G401 (cell line): ENCODE data around the gene HCN2. TPM values are rescaled to one million over a fixed set of nuclear protein-coding genes. Genes with fewer than 3 reads are reported as not detected.
"Not testable (repeated sequence)": the region's sequence is repeated elsewhere in the genome, so short reads cannot be mapped to it uniquely, and the experiment has no call there.

ENCODE experiments used
- DNase-seq: peaks from one replicate; pipeline ENCODE4 v3.0.0-alpha.2; 2015; ENCODE audit warnings: low spot score
- in situ Hi-C: cut with HindIII; loops from 2 replicates; pipeline ENCODE4 v1.10.0; 2016; ENCODE audit warnings: low sequenced_read_pairs, mixed read lengths
- total RNA-seq: library from RNA; depleted of rRNA; stranded (reverse); fragments of >200 nt; shearing (Covaris generic); gene quantifications from 2 replicates; pipeline ENCODE4 v1.2.3, GENCODE V29; 2014

HCN2 gene
- total RNA-seq, 1 experiment from 2014 or later, result 6.0 TPM

DNA sequence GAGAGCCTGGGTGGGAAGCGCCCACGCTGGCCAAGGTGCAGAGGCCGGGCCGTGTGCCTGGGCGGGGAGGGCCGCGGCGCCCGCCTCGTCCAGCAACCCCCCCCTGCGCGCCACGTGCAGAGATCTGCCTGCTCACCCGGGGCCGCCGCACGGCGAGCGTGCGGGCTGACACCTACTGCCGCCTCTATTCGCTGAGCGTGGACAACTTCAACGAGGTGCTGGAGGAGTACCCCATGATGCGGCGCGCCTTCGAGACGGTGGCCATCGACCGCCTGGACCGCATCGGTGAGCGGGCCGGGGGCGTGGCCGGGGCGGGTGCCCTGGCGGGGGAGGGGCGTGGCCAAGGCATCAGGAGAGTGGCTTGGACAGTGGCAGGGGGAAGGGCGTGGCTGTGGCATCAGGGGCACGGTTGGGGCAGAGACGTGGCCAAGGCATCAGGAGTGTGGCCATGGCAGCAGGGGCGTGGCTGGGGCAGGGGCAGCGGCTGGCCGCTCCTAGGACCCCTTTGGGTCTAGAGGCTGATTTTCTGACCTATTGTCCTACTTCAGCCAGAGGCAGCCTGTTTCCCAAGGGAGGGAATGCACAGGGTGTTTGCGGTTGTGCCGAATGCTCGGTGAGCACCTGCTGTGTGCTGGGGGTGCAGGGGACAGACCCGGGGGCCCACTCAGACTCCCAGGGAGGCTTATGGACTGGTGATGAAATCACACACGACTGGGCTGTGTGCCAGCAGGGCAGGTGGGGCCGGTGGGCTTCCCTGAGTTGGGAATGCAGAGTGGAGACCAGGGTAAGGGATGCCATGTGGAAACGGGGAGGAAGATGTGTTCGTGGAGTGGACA is 24.3 kb downstream of the HCN2 start:
- no peak for DNase-seq
- in situ Hi-C loops, result no loop called here

DNA sequence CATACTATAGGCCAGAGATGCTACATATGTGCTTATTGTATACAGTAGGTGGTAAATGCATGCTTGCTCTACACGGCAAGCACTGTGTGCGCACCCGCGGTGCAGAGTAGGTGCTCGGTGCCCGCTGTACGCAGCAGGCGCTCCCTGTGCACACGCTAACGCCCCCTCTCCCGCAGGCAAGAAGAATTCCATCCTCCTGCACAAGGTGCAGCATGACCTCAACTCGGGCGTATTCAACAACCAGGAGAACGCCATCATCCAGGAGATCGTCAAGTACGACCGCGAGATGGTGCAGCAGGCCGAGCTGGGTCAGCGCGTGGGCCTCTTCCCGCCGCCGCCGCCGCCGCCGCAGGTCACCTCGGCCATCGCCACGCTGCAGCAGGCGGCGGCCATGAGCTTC is 25.9 kb downstream of the HCN2 start:
- DNase-seq, result no peak
- in situ Hi-C loops, result no loop called here

GRCh38 chr19:616062-616700 is 26.5 kb downstream of the HCN2 start:
- DNase-seq, result no peak
- in situ Hi-C loops, result no loop called here

DNA sequence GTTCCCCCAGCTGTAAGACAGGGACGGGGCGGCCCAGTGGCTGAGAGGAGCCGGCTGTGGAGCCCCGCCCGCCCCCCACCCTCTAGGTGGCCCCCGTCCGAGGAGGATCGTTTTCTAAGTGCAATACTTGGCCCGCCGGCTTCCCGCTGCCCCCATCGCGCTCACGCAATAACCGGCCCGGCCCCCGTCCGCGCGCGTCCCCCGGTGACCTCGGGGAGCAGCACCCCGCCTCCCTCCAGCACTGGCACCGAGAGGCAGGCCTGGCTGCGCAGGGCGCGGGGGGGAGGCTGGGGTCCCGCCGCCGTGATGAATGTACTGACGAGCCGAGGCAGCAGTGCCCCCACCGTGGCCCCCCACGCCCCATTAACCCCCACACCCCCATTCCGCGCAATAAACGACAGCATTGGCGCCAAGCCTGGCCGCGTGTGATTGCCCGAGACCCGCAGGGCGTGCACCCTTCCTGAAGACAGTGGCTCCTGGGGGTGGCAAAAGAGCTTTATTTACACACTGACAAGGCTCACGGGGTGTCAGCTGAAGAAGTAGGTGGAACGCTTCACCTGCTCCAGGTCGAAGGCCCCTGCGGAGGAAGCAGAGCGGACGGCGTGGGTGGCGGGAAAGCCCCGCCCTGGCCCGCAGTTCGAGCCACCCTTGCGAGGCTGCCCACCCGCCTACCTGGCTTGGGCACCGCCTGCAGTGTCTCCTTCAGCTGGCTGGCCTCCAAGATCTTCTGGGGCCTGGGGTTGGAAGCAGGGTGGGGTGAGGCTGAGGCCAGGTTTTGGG is 27.3 kb downstream of the HCN2 start:
- no peak for DNase-seq
- in situ Hi-C loops, result no loop called here

DNA sequence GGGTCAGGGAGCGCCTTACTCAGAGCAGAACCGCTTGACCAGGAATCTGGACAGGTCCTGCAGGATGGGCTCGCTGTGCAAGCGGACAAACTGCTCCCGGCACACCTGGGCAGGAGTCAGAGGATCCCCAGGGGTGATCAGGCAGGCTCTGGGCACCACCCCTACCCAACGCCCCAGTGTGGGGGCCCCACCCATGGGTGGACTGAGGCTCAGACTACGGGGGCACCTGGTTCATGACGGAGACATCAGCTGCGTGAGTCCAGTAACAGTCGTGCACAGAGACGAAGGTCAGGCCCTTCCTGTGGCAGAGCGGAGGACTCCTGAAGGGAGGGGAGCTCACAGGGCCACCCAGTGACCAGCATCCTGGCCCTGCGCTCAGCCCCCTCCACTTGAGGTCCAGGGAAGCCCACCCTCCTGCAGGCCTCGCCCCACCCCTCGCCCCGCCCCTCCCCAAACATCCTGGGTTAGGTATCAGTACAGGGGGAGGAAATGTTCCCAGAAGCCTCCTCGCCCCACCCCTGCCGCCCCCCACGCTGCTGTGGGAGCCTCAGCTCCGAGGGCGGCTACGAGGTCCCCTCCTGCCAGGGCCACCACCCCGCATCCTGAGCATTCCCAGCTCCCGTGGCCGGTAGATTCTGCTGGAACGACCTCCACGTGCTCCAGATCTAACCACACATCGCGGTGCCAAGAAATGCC is 28.0 kb downstream of the HCN2 start:
- in situ Hi-C loops, result no loop called here

GRCh38 chr19:618247-618619 is 28.6 kb downstream of the HCN2 start:
- in situ Hi-C loops, result no loop called here
- no peak for DNase-seq

More for the DNA sequence above, 28.0 kb downstream of the HCN2 start:
- DNase-seq, result no peak

GRCh38 chr19:618674-619285 is 29.1 kb downstream of the HCN2 start:
- in situ Hi-C loops, result no loop called here
- no peak for DNase-seq

- DNase-seq, result no peak
- in situ Hi-C loops, result no loop called here
These were observed 29.8 kb downstream of the HCN2 start for GRCh38 chr19:619286-620002.

GRCh38 chr19:620166-620862 is 30.6 kb downstream of the HCN2 start:
- DNase-seq, result no peak
- in situ Hi-C loops, result no loop called here

GRCh38 chr19:621191-621590 is 31.5 kb downstream of the HCN2 start:
- DNase-seq, in situ Hi-C loops: not testable (repeated sequence)

DNA sequence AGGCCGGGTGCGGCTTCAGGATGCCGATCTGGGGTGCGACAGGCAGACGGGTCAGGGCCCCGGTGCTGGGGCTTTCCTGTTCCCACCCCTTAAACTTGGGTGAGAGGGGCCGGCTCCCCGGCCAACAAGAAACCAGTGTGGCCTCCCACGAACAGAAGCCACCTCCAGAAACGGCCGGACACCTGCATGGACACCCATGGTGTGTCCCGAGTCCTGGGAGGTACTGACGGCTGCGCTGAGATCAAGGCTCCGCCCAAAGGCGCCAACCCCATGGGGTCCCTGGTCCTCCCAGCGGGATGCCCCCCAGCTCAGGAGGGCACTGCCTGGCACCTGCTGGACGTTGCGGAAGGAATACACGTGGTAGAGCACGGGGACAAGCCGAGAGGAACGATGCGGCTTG is 32.1 kb downstream of the HCN2 start:
- in situ Hi-C loops, result no loop called here
- no peak for DNase-seq

GRCh38 chr19:622666-623065 is 33.0 kb downstream of the HCN2 start:
- in situ Hi-C loops, result no loop called here
- no peak for DNase-seq

DNA sequence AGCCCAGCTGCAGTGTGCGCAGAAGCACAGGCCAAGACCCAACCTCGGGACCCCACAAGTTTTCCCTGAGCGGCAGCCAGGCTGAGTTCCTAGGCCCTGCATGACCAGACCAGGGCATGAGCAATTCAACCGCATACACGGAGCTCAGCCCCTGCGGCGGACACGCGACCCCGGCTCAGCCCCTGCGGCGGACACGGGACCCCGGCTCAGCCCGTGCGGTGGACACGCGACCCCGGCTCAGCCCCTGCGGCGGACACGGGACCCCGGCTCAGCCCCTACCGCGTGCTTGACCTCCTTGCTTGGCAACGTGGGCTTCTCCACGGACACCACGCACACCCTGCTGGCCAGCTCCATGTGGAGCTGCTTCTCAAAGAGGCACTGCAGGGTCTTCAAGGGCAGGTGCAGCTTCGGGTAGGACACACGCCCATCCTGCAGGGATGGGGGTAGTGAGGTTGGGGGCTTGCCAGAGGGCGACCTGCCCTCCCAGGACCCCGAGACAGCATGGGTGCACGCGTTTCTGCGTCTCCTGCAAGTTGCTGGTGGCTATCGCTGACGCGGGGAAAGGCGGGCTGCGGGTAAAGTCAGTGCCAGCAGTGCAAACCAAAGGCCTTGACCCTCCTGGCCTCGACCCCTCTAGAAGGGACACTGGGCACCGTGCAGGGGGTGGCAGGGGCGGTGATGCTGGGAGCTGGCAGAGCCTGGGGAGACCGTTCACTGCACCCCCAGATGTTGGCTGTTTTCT is 33.7 kb downstream of the HCN2 start:
- in situ Hi-C loops, result no loop called here
- no peak for DNase-seq

- DNase-seq, result no peak
- in situ Hi-C loops, result no loop called here
These were observed 34.3 kb downstream of the HCN2 start for GRCh38 chr19:623974-624373.

DNA sequence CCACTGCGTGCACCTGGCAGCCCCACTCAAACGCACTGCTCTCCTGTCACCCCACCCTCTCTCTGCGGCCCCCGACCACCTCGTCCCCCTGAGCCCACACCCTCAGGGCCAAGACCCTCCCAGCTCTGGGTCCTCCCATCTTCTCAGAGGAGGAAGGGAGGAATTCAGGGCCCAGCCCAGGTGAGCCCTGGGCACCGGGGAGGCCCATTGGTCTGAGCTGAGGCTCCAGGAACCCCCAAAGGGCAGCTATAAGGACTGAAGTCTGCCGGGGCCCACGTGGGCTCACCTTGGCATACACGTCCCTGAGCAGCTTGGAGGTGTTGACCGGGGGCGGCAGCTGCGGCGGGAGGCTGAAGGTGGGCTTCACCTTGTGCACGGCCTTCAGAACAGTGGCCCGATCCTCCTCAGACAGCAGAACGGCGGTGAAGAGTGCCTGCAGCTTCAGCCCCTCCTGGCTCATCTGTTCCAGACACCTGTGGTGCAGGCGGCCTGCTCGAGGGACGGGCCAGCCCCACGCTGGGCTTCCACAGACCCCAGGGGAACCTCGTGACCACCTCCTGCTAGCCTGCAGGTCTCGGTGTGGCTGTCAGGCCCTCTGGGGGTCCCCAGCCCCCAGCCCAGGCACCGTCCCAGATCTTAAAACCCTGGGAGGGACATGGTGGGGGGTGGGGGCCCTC is 34.9 kb downstream of the HCN2 start:
- in situ Hi-C loops, result no loop called here
- no peak for DNase-seq

DNA sequence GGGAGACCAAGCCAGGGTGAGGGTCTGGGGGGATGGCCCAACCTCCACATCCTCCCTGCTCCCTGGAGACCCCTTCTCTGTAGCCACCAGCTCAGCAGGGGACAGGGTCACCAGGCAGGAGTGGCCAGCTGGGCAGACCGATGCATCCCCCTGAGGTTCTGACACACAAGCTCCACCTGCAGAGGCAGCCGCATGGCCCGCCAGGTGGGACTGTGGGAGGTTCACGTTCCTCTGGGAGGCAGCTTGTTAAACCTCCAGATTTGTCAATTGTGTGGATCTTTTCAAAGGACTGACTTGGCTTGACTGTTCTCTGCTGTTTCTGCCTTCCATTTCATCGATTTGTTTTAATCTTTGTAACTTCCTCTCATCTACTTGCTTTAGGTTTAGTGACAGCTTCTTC is 35.6 kb downstream of the HCN2 start:
- no peak for DNase-seq
- in situ Hi-C loops, result no loop called here

- DNase-seq, in situ Hi-C loops: not testable (repeated sequence)
These were observed 36.9 kb downstream of the HCN2 start for GRCh38 chr19:626566-626965.
